ENCODE measurements around the gene TEC.
"Not testable (repeated sequence)": the region's sequence is repeated elsewhere in the genome, so short reads cannot be mapped to it uniquely, and the experiment has no call there.

Gene TEC

GRCh38 chr4:48290146-48290772, 20.6 kb upstream of the TEC start:
- H3K4me3 ChIP-seq (ENCODE audit: low read depth, low read length): no peak overlapping the region
- peak; percentile 59 for TF ChIP-seq CTCF (IDR thresholded peaks at IDR 0.05; ENCODE audit: low read depth, low read length)
- no peak for DNase-seq (ENCODE audit: low read depth, low spot score)
- in situ Hi-C loops (cut with HindIII; ENCODE audit: low sequenced_read_pairs): no loop called here

- DNase-seq (ENCODE audit: low read depth, low spot score); in situ Hi-C loops (cut with HindIII; ENCODE audit: low sequenced_read_pairs); H3K4me3 ChIP-seq (ENCODE audit: low read depth, low read length): not testable (repeated sequence)
Measured at GRCh38 chr4:48286060-48286459, 16.4 kb upstream of the TEC start.

DNA sequence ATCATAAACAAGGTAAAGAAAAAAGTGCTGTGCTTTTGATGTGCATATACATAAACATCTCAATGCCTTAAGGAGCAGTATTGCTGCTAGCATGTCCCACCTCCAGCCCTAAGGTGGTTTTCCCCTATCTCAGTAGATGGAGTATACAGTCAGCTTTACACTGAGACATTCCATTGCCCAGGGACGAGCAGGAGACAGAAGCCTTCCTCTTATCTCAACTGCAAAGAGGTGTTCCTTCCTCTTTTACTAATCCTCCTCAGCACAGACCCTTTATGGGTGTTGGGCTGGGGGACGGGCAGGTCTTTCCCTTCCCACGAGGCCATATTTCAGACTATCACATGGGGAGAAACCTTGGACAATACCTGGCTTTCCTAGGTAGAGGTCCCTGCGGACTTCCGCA, 16.0 kb upstream of the TEC start:
- DNase-seq (ENCODE audit: low read depth, low spot score); H3K4me3 ChIP-seq (ENCODE audit: low read depth, low read length); in situ Hi-C loops (cut with HindIII; ENCODE audit: low sequenced_read_pairs): not testable (repeated sequence)

GRCh38 chr4:48275686-48276085, 6.0 kb upstream of the TEC start:
- no peak for DNase-seq (ENCODE audit: low read depth, low spot score)
- TF ChIP-seq CTCF (IDR thresholded peaks at IDR 0.05; ENCODE audit: low read depth, low read length): no peak
- in situ Hi-C loops (cut with HindIII; ENCODE audit: low sequenced_read_pairs): no loop called here
- H3K4me3 ChIP-seq (ENCODE audit: low read depth, low read length): no peak overlapping the region

GRCh38 chr4:48275247-48275646, 5.6 kb upstream of the TEC start:
- H3K4me3 ChIP-seq (ENCODE audit: low read depth, low read length): no peak overlapping the region
- TF ChIP-seq CTCF (IDR thresholded peaks at IDR 0.05; ENCODE audit: low read depth, low read length): peak; percentile 79
- no peak for DNase-seq (ENCODE audit: low read depth, low spot score)
- in situ Hi-C loops (cut with HindIII; ENCODE audit: low sequenced_read_pairs): no loop called here

DNA sequence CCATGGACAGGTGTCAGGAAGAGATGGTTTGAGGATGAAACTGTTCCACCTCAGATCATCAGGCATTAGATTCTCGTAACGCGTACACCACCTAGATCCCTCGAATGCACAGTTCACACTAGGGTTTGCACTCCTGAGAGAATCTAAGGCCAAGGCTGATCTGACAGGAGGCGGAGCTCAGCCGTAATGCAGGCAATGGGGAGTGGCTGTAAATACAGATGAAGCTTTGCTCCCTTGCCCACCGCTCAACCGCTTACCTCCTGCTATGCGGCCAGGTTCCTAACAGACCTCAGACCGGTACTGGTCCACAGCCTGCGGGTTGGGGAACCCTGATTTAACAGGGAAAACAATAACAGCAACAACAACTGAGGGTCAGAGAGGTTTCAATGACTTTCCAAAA, 2.0 kb upstream of the TEC start:
- no peak for DNase-seq (ENCODE audit: low read depth, low spot score)
- in situ Hi-C loops (cut with HindIII; ENCODE audit: low sequenced_read_pairs): no loop called here
- H3K4me3 ChIP-seq (ENCODE audit: low read depth, low read length): no peak overlapping the region
- TF ChIP-seq CTCF (IDR thresholded peaks at IDR 0.05; ENCODE audit: low read depth, low read length): no peak

- H3K4me3 ChIP-seq (ENCODE audit: low read depth, low read length): no peak overlapping the region
- in situ Hi-C loops (cut with HindIII; ENCODE audit: low sequenced_read_pairs): no loop called here
- DNase-seq (ENCODE audit: low read depth, low spot score): no peak
- no peak for TF ChIP-seq CTCF (IDR thresholded peaks at IDR 0.05; ENCODE audit: low read depth, low read length)
Measured at GRCh38 chr4:48270951-48271473, 1.4 kb upstream of the TEC start.

GRCh38 chr4:48270523-48270897, 872 bp upstream of the TEC start:
- H3K4me3 ChIP-seq (ENCODE audit: low read depth, low read length): peak overlapping the region; percentile 73
- in situ Hi-C loops (cut with HindIII; ENCODE audit: low sequenced_read_pairs): no loop called here
- DNase-seq (ENCODE audit: low read depth, low spot score): no peak
- no peak for TF ChIP-seq CTCF (IDR thresholded peaks at IDR 0.05; ENCODE audit: low read depth, low read length)
